HL-60 (cell line): ENCODE data around the gene AFF2.

Experiments
- DNase-seq, 2 experiments: peaks; one replicate each; pipeline ENCODE4 v3.0.0-alpha.2; 2010 to 2020; ENCODE audit warnings: low read depth in 1 of 2, low spot score in 1 of 2
- H3K27ac ChIP-seq: fragments of 250-450 bp; sonication (Bioruptor Pico); replicated peaks from 2 replicates; pipeline ENCODE4 v1.5.1; 2020; ENCODE audit warnings: mild to moderate bottlenecking, moderate library complexity
- H3K27me3 ChIP-seq: fragments of 250-450 bp; sonication (Bioruptor Pico); 2 replicates; pipeline ENCODE4 v1.5.1; 2021; ENCODE audit warnings: mild to moderate bottlenecking, moderate library complexity; ENCODE audit not compliant: insufficient read depth, poor library complexity, severe bottlenecking
- H3K4me3 ChIP-seq: replicated peaks from 2 replicates; pipeline ENCODE4 v1.5.1; 2011; ENCODE audit warnings: mild to moderate bottlenecking, control low read depth, low read length; ENCODE audit not compliant: insufficient read depth
- GABPA ChIP-seq: IDR thresholded peaks from 2 replicates; pipeline ENCODE4 v1.6.1; 2012; ENCODE audit warnings: low read depth
- POLR2AphosphoS5 ChIP-seq: IDR thresholded peaks from 2 replicates; pipeline ENCODE4 v1.6.1; 2012; ENCODE audit warnings: low read depth
- SPI1 ChIP-seq: IDR thresholded peaks from 2 replicates; pipeline ENCODE4 v1.6.1; 2012; ENCODE audit warnings: low read depth, mild to moderate bottlenecking, borderline replicate concordance
- TF ChIP-seq, protein P1 (sequence below): IDR thresholded peaks from one replicate; pipeline ENCODE4 v1.5.1; 2011; ENCODE audit warnings: low read length, control low read depth, inconsistent platforms; ENCODE audit not compliant: insufficient read depth
- TF ChIP-seq, protein P2 (sequence below): IDR thresholded peaks from 2 replicates; pipeline ENCODE4 v1.6.1; 2012; ENCODE audit warnings: low read depth; ENCODE audit not compliant: insufficient replicate concordance

The AFF2 gene

DNA sequence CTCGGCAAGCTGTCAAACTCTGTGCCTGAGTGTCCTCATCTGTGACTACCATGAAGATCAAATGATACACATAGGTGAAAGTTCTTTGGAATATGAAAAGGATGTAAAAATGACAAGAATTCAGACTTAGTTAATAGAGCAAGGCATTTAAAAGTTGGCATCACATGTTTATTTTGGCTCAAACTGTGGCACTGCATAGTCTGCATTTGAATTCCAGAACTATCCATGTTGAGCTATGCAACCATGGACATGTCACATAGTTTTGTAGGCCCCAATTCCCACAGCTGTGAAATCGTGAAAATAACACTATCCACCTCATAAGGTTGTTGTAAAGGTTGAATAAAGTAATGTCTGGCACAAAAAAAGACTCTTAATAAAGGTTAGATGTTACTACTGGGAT is 33.9 kb downstream of the AFF2 start:
- no peak for DNase-seq
- no peaks in the 10 kb centered on the region for H3K27me3 ChIP-seq
- no peak overlapping the region for H3K4me3 ChIP-seq
- no peak for TF ChIP-seq POLR2AphosphoS5
- TF ChIP-seq, protein P1, sequence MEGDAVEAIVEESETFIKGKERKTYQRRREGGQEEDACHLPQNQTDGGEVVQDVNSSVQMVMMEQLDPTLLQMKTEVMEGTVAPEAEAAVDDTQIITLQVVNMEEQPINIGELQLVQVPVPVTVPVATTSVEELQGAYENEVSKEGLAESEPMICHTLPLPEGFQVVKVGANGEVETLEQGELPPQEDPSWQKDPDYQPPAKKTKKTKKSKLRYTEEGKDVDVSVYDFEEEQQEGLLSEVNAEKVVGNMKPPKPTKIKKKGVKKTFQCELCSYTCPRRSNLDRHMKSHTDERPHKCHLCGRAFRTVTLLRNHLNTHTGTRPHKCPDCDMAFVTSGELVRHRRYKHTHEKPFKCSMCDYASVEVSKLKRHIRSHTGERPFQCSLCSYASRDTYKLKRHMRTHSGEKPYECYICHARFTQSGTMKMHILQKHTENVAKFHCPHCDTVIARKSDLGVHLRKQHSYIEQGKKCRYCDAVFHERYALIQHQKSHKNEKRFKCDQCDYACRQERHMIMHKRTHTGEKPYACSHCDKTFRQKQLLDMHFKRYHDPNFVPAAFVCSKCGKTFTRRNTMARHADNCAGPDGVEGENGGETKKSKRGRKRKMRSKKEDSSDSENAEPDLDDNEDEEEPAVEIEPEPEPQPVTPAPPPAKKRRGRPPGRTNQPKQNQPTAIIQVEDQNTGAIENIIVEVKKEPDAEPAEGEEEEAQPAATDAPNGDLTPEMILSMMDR: no peak
- TF ChIP-seq, protein P2, sequence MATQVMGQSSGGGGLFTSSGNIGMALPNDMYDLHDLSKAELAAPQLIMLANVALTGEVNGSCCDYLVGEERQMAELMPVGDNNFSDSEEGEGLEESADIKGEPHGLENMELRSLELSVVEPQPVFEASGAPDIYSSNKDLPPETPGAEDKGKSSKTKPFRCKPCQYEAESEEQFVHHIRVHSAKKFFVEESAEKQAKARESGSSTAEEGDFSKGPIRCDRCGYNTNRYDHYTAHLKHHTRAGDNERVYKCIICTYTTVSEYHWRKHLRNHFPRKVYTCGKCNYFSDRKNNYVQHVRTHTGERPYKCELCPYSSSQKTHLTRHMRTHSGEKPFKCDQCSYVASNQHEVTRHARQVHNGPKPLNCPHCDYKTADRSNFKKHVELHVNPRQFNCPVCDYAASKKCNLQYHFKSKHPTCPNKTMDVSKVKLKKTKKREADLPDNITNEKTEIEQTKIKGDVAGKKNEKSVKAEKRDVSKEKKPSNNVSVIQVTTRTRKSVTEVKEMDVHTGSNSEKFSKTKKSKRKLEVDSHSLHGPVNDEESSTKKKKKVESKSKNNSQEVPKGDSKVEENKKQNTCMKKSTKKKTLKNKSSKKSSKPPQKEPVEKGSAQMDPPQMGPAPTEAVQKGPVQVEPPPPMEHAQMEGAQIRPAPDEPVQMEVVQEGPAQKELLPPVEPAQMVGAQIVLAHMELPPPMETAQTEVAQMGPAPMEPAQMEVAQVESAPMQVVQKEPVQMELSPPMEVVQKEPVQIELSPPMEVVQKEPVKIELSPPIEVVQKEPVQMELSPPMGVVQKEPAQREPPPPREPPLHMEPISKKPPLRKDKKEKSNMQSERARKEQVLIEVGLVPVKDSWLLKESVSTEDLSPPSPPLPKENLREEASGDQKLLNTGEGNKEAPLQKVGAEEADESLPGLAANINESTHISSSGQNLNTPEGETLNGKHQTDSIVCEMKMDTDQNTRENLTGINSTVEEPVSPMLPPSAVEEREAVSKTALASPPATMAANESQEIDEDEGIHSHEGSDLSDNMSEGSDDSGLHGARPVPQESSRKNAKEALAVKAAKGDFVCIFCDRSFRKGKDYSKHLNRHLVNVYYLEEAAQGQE: no peak
- TF ChIP-seq GABPA: no peak
- no peak for TF ChIP-seq SPI1
- H3K27ac ChIP-seq: no peak overlapping the region

DNA sequence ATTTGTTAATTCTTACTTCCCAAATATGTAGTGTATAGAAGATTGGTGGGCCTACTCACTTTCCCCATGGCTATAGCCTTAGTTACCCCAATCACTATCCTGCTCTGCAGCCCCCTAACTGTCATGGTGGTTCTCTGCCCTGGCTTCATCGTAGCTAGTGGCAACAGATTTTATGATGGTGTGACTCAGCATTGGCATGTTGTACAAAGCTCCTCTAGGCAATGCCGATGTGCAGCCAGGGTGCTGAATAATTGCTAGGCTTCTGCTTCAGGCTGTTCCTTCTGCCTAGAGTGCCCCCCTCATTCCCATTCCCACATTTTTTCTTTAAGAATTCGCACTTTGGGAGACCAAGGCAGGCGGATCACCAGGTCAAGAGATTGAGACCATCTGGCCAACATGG is 35.2 kb downstream of the AFF2 start:
- no peak for DNase-seq
- TF ChIP-seq, protein P1: no peak
- TF ChIP-seq SPI1 (no peak), GABPA (no peak), POLR2AphosphoS5 (no peak)
- TF ChIP-seq, protein P2: no peak
- H3K27ac ChIP-seq: no peak overlapping the region
- H3K27me3 ChIP-seq: no peaks in the 10 kb centered on the region
- H3K4me3 ChIP-seq: no peak overlapping the region

DNA sequence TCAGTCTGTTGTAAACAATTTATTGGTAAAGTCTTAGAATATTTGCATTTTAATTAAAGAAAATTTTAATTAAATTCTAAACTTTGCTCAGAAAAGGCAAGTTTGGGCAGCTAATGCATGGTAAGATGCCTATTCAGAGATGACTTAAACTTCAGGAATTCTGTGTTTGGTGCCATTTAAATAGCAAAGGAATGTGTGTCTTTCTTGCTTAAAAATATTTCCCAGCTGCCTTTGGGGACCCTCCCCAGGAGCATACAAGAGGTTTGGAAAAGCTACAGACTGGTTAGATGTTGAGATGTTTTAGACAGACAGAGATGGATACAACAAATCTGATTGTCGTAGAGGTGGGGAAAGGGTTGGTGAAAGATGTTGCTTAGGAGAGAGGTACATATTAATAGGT is 36.5 kb downstream of the AFF2 start:
- no peak for TF ChIP-seq POLR2AphosphoS5
- TF ChIP-seq, protein P1: no peak
- TF ChIP-seq, protein P2: no peak
- TF ChIP-seq SPI1: no peak
- no peak for TF ChIP-seq GABPA
- no peaks in the 10 kb centered on the region for H3K27me3 ChIP-seq
- H3K27ac ChIP-seq: no peak overlapping the region
- no peak overlapping the region for H3K4me3 ChIP-seq
- no peak for DNase-seq
